HEK293 (cell line): Measurements from ENCODE around the gene IGSF9B.

Experiments used
- CTCF ChIA-PET: fragments of 350-600 bp; formaldehyde crosslinking; extraction: SDS; loops from one replicate; lab custom pipeline; 2021; ENCODE audit warnings: antibody characterized with exemption; lab: Yijun Ruan, JAX
- POLR2A ChIA-PET: fragments of 300-600 bp; formaldehyde crosslinking; extraction: SDS; loops from one replicate; lab custom pipeline; 2020; ENCODE audit warnings: antibody characterized with exemption, inconsistent platforms; lab: Yijun Ruan, JAX
- H3K27ac ChIP-seq: fragments of 200-500 bp; sonication (Bioruptor generic); 2 replicates; pipeline ENCODE4 v1.5.1; 2014; ENCODE audit warnings: low read depth, low read length, control low read depth, inconsistent platforms; ENCODE audit errors: extremely low read depth
- H3K36me3 ChIP-seq, 2 experiments: fragments of 200-500 bp in 1 of 2; sonication (Bioruptor generic) in 1 of 2; 1 replicate in 1 of 2; 2 replicates in 1 of 2; pipeline ENCODE4 v1.5.1; 2014 to 2017; ENCODE audit warnings: inconsistent platforms in 2 of 2, low read length in 2 of 2; ENCODE audit not compliant: control insufficient read depth in 2 of 2, insufficient read depth in 1 of 2
- H3K4me1 ChIP-seq: fragments of 200-500 bp; sonication (Bioruptor generic); 2 replicates; pipeline ENCODE4 v1.5.1; 2014; ENCODE audit warnings: mild to moderate bottlenecking, low read length, inconsistent platforms; ENCODE audit not compliant: control insufficient read depth, insufficient read depth
- H3K4me3 ChIP-seq: 2 replicates; pipeline ENCODE4 v1.5.1; 2011; ENCODE audit warnings: low read depth, mild to moderate bottlenecking, control low read depth, low read length, moderate library complexity
- H3K9me3 ChIP-seq: fragments of 200-500 bp; sonication (Bioruptor generic); 2 replicates; pipeline ENCODE4 v1.5.1; 2014; ENCODE audit warnings: low read depth, low read length, inconsistent platforms; ENCODE audit not compliant: control insufficient read depth, insufficient read depth
- HIC1 ChIP-seq: fragments of 450-650 bp; formaldehyde crosslinking; IDR thresholded peaks from 2 replicates; pipeline ENCODE4 v1.5.1; 2016; ENCODE audit warnings: missing biosample characterization, missing genetic modification characterization
- PATZ1 ChIP-seq: fragments of 450-650 bp; formaldehyde crosslinking; IDR thresholded peaks from 2 replicates; pipeline ENCODE4 v1.5.1; 2016; ENCODE audit warnings: missing biosample characterization, missing genetic modification characterization
- PRDM1 ChIP-seq: fragments of 450-650 bp; formaldehyde crosslinking; IDR thresholded peaks from 2 replicates; pipeline ENCODE4; 2016; ENCODE audit warnings: missing biosample characterization, missing genetic modification characterization
- YY1 ChIP-seq: fragments of 450-650 bp; formaldehyde crosslinking; IDR thresholded peaks from 2 replicates; pipeline ENCODE4 v1.5.1; 2018; ENCODE audit warnings: missing biosample characterization, missing genetic modification characterization
- ZBTB44 ChIP-seq: fragments of 450-650 bp; IDR thresholded peaks from 2 replicates; pipeline ENCODE4 v1.5.1; 2018; ENCODE audit warnings: missing biosample characterization, mild to moderate bottlenecking, missing genetic modification characterization
- ZBTB49 ChIP-seq: fragments of 450-650 bp; formaldehyde crosslinking; IDR thresholded peaks from 2 replicates; pipeline ENCODE4 v1.5.1; 2016; ENCODE audit warnings: missing biosample characterization, missing genetic modification characterization, low read depth
- ZBTB8A ChIP-seq: fragments of 450-650 bp; formaldehyde crosslinking; IDR thresholded peaks from 2 replicates; pipeline ENCODE4 v1.5.1; 2016; ENCODE audit warnings: missing biosample characterization, missing genetic modification characterization
- ZNF16 ChIP-seq: fragments of 450-650 bp; formaldehyde crosslinking; IDR thresholded peaks from 2 replicates; pipeline ENCODE4 v1.5.1; 2016; ENCODE audit warnings: low read depth, missing biosample characterization, missing genetic modification characterization
- ZNF19 ChIP-seq: fragments of 450-650 bp; formaldehyde crosslinking; IDR thresholded peaks from 2 replicates; pipeline ENCODE4; 2016; ENCODE audit warnings: missing biosample characterization, missing genetic modification characterization, low read depth
- ZNF274 ChIP-seq, 2 experiments: fragments of 200-500 bp in 1 of 2; fragments of 450-650 bp in 1 of 2; sonication (Bioruptor generic) in 1 of 2; formaldehyde crosslinking in 1 of 2; IDR thresholded peaks; 2 replicates each; pipeline versions ENCODE4 v1.5.1 to v1.6.1; 2014 to 2016; ENCODE audit warnings: borderline replicate concordance in 1 of 2, inconsistent platforms in 1 of 2, low read length in 1 of 2, missing biosample characterization in 1 of 2, missing genetic modification characterization in 1 of 2
- ZNF362 ChIP-seq: fragments of 450-650 bp; formaldehyde crosslinking; IDR thresholded peaks from 2 replicates; pipeline ENCODE4 v1.5.1; 2016; ENCODE audit warnings: missing biosample characterization, missing genetic modification characterization
- ZNF501 ChIP-seq: fragments of 450-650 bp; formaldehyde crosslinking; IDR thresholded peaks from 2 replicates; pipeline ENCODE4 v1.5.1; 2016; ENCODE audit warnings: missing biosample characterization, missing genetic modification characterization
- ZNF549 ChIP-seq: fragments of 450-650 bp; IDR thresholded peaks from 2 replicates; pipeline ENCODE4 v1.5.1; 2018; ENCODE audit warnings: missing biosample characterization, missing genetic modification characterization, mild to moderate bottlenecking, inconsistent platforms, moderate library complexity
- ZNF704 ChIP-seq: fragments of 450-650 bp; formaldehyde crosslinking; IDR thresholded peaks from 2 replicates; pipeline ENCODE4 v1.5.1; 2016; ENCODE audit warnings: missing biosample characterization, missing genetic modification characterization
- ZSCAN30 ChIP-seq: fragments of 450-650 bp; IDR thresholded peaks from 2 replicates; pipeline ENCODE4 v1.5.1; 2018; ENCODE audit warnings: missing biosample characterization, mild to moderate bottlenecking, missing genetic modification characterization, moderate library complexity
- ZSCAN5A ChIP-seq: fragments of 450-650 bp; formaldehyde crosslinking; IDR thresholded peaks from 2 replicates; pipeline ENCODE4 v1.5.1; 2016; ENCODE audit warnings: missing biosample characterization, missing genetic modification characterization

IGSF9B gene

GRCh38 chr11:133939558-133939957 lies 17.2 kb downstream of the IGSF9B start:
- ChIA-PET POLR2A (no interaction called here), CTCF (no interaction called here)
- H3K36me3 ChIP-seq = peaks cover 0 to 29% of the 10 kb centered on the region in 2 experiments; a peak in 1 of 3 replicates
- H3K9me3 ChIP-seq = no peaks in the 10 kb centered on the region
- no peaks in the 10 kb centered on the region for H3K4me1 ChIP-seq
- H3K4me3 ChIP-seq = no peak overlapping the region
- TF ChIP-seq PATZ1 (tag by site-specific recombination) (no peak), ZSCAN30 (tag by site-specific recombination) (no peak), ZNF16 (no peak), ZNF704 (tag by site-specific recombination) (no peak), ZSCAN5A (no peak), ZNF501 (tag by site-specific recombination) (no peak), ZNF362 (no peak), ZNF274 (IDR thresholded peaks at IDR 0.05; ENCODE audit: low read length) (no peak), ZNF274 (tag by site-specific recombination; IDR thresholded peaks at IDR 0.05; ENCODE audit: borderline replicate concordance) (no peak), ZBTB8A (tag by site-specific recombination) (no peak), ZNF549 (tag by site-specific recombination) (no peak), ZBTB44 (tag by site-specific recombination) (no peak), HIC1 (tag by site-specific recombination) (no peak)
- H3K27ac ChIP-seq = no peak overlapping the region

- Histone ChIP-seq H3K27ac (no peak overlapping the region), H3K4me1 (no peaks in the 10 kb centered on the region), H3K36me3 (peaks cover 0 to 25% of the 10 kb centered on the region in 2 experiments; a peak in 1 of 3 replicates), H3K9me3 (no peaks in the 10 kb centered on the region), H3K4me3 (no peak overlapping the region)
- POLR2A ChIA-PET = no interaction called here
- TF ChIP-seq ZBTB49 (tag by site-specific recombination) (no peak), YY1 (no peak), ZNF19 (tag by site-specific recombination) (no peak), PATZ1 (tag by site-specific recombination) (no peak), HIC1 (tag by site-specific recombination) (no peak), PRDM1 (no peak)
- CTCF ChIA-PET = interaction anchor here (0.7 to 1.5 kb wide), 3 partner anchors 9 to 112 kb away, joined by 3 to 5 read pairs (median 3); no protein-coding TSS in a partner anchor
Observed at GRCh38 chr11:133938166-133938565, 18.6 kb downstream of the IGSF9B start.
